ENCODE measurements around the gene SFMBT2.

- TF ChIP-seq POLR2A (IDR thresholded peaks at IDR 0.05; ENCODE audit: low read depth, low read length) (no peak), CTCF (conservative IDR thresholded peaks at IDR 0.05; ENCODE audit: low read depth, low read length) (no peak), CEBPB (IDR thresholded peaks at IDR 0.05; ENCODE audit: low read depth, low read length) (no peak), CHD1 (IDR thresholded peaks at IDR 0.05; ENCODE audit: low read depth, low read length) (no peak), RAD21 (IDR thresholded peaks at IDR 0.05; ENCODE audit: low read length) (no peak), SMC3 (IDR thresholded peaks at IDR 0.05; ENCODE audit: low read depth, low read length) (no peak), BHLHE40 (IDR thresholded peaks at IDR 0.05; ENCODE audit: low read depth, low read length) (no peak), RCOR1 (IDR thresholded peaks at IDR 0.05; ENCODE audit: insufficient replicate concordance, low read length) (no peak), NFE2L2 (IDR thresholded peaks at IDR 0.05; ENCODE audit: low read depth, low read length) (no peak)
Observed at GRCh38 chr10:7304110-7304509, 106.7 kb downstream of the SFMBT2 start.

Data from IMR-90 (cell line).